Vagina (tissue), 1 donor: Measurements from ENCODE around the gene CTAG1A. TPM values are rescaled to one million over a fixed set of nuclear protein-coding genes. Genes with fewer than 3 reads are reported as not detected.

Experiments used
- small RNA-seq: library from RNA; depleted of rRNA; stranded (forward); fragments of <200 nt; gene quantifications from one replicate; pipeline ENCODE3, GENCODE V24; 2016
- total RNA-seq: library from RNA; depleted of rRNA; stranded (reverse); fragments of >200 nt; gene quantifications from one replicate; pipeline ENCODE4 v1.2.3, GENCODE V29; 2016

CTAG1A gene
- total RNA-seq, 1 donor from 2014 or later: not detected

Small RNA genes within 50 kb of the gene (small RNA-seq; reads per million reads assigned to genes)
- gene AC244090.1 (not detected), gene AC244107.2 (not detected)

Other genes with a start within 250 kb of the CTAG1A start
- 1,247 TPM for gene FLNA, start 210.5 kb upstream of the CTAG1A start, total RNA-seq
- 59.2 TPM for gene EMD, start 205.8 kb upstream of the CTAG1A start, total RNA-seq
- gene RPL10, start 186.8 kb upstream of the CTAG1A start, total RNA-seq: 3,948 TPM
- 52.1 TPM for gene DNASE1L1, start 175.9 kb upstream of the CTAG1A start, total RNA-seq
- 59.2 TPM for gene TAFAZZIN, start 173.6 kb upstream of the CTAG1A start, total RNA-seq
- gene ATP6AP1, start 156.5 kb upstream of the CTAG1A start, total RNA-seq: 54.5 TPM
- 116 TPM for gene GDI1, start 148.0 kb upstream of the CTAG1A start, total RNA-seq
- gene FAM50A, start 141.0 kb upstream of the CTAG1A start, total RNA-seq: 33.6 TPM
- 20.1 TPM for gene PLXNA3, start 126.9 kb upstream of the CTAG1A start, total RNA-seq
- 27.7 TPM for gene LAGE3, start 105.9 kb upstream of the CTAG1A start, total RNA-seq
- 30.2 TPM for gene UBL4A, start 98.5 kb upstream of the CTAG1A start, total RNA-seq
- 28.2 TPM for gene SLC10A3, start 94.5 kb upstream of the CTAG1A start, total RNA-seq
- 59.9 TPM for gene FAM3A, start 68.9 kb upstream of the CTAG1A start, total RNA-seq
- gene G6PD, start 38.3 kb upstream of the CTAG1A start, total RNA-seq: 86.4 TPM
- gene IKBKG, start 37.5 kb upstream of the CTAG1A start, total RNA-seq: 11.8 TPM
- gene CTAG1B, start 34.1 kb downstream of the CTAG1A start, total RNA-seq: not detected
- not detected for gene CTAG2, start 68.4 kb downstream of the CTAG1A start, total RNA-seq
- 7.6 TPM for gene GAB3, start 165.9 kb downstream of the CTAG1A start, total RNA-seq
- gene DKC1, start 177.7 kb downstream of the CTAG1A start, total RNA-seq: 22.8 TPM
- gene MPP1, start 220.4 kb downstream of the CTAG1A start, total RNA-seq: 15.7 TPM
- not detected for gene SMIM9, start 249.5 kb downstream of the CTAG1A start, total RNA-seq